Measurements from ENCODE around the gene SYCP3.
"Not testable (repeated sequence)": the region's sequence is repeated elsewhere in the genome, so short reads cannot be mapped to it uniquely, and the experiment has no call there.

The SYCP3 gene

DNA sequence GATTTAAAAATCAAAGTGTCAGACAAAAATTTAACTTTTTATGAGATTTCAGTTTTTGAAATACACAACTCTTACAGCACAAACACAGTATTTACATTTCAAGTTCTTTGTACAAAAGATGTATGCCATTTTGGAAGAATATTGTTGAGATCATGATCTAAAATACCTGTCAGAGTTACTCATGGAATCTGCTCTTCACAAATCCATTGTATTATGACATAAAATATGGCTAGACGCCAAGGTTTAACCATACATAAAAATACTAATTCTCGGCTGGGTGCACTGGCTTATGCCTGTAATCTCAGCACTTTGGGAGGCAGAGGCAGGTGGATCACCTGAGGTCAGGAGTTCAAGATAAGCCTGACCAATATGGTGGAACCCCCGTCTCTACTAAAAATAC lies 6.2 kb upstream of the SYCP3 start:
- Histone ChIP-seq H3K36me3 (ENCODE audit: control insufficient read depth in 2 of 2, insufficient read depth in 2 of 2, low read length in 2 of 2) (peaks cover 64 to 65% of the 10 kb centered on the region in 2 donors), H3K27ac (ENCODE audit: low read depth in 2 of 2, low read length in 2 of 2) (no peak overlapping the region), H3K4me3 (ENCODE audit: low read length in 2 of 2) (no peak overlapping the region), H3K27me3 (ENCODE audit: control insufficient read depth in 2 of 2, insufficient read depth in 2 of 2, low read length in 2 of 2) (no peaks in the 10 kb centered on the region), H3K4me1 (ENCODE audit: control insufficient read depth in 2 of 2, insufficient read depth in 2 of 2, low read length in 2 of 2) (no peaks in the 10 kb centered on the region), H3K9me3 (ENCODE audit: control insufficient read depth in 2 of 2, low read length in 2 of 2) (no peaks in the 10 kb centered on the region), H3K9ac (ENCODE audit: low read depth in 1 of 2, low read length in 2 of 2) (no peak overlapping the region)

DNA sequence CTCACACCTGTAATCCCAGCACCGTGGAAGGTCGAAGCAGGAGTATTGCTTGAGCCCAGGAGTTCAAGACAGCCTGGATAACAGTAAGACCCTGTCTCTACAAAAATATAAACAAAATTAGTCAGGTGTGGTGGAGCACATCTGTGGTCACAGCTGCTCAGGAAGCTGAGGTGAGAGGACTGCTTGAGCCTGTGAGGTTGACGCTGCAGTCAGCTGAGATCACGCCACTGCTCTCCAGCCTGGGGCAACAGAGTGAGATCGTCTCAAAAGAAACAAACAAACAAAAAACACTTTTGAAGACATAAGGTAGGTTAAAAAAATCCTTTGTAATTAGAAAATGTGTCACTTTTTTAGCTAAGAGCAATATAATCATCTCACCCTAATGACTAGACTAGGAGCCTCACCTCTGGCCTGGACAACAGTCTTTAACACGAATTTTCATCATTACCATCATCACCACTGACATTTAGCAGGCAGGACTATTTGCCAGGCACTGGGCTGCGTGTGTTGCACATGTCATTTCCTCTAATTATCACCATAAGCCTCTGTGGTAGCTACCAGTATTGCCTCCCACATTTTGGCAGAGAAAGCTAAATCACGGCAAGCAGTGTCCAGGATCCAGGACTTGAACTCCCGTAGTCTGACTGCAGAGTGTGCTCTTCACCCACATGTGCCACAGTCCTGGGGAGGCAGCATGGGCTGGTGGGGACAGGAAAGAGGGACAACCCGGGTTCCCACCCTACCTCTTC lies 4.6 kb upstream of the SYCP3 start:
- no peaks in the 10 kb centered on the region for H3K9me3 ChIP-seq (ENCODE audit: control insufficient read depth in 2 of 2, low read length in 2 of 2)
- no peaks in the 10 kb centered on the region for H3K27me3 ChIP-seq (ENCODE audit: control insufficient read depth in 2 of 2, insufficient read depth in 2 of 2, low read length in 2 of 2)
- peaks cover 55 to 59% of the 10 kb centered on the region in 2 donors for H3K36me3 ChIP-seq (ENCODE audit: control insufficient read depth in 2 of 2, insufficient read depth in 2 of 2, low read length in 2 of 2)
- peak overlapping the region in 1 of 2 donors; percentile 36 for H3K9ac ChIP-seq (ENCODE audit: low read depth in 1 of 2, low read length in 2 of 2)
- no peaks in the 10 kb centered on the region for H3K4me1 ChIP-seq (ENCODE audit: control insufficient read depth in 2 of 2, insufficient read depth in 2 of 2, low read length in 2 of 2)
- H3K4me3 ChIP-seq (ENCODE audit: low read length in 2 of 2): no peak overlapping the region
- peak overlapping the region; percentile 28 to 49 for H3K27ac ChIP-seq (ENCODE audit: low read depth in 2 of 2, low read length in 2 of 2)

DNA sequence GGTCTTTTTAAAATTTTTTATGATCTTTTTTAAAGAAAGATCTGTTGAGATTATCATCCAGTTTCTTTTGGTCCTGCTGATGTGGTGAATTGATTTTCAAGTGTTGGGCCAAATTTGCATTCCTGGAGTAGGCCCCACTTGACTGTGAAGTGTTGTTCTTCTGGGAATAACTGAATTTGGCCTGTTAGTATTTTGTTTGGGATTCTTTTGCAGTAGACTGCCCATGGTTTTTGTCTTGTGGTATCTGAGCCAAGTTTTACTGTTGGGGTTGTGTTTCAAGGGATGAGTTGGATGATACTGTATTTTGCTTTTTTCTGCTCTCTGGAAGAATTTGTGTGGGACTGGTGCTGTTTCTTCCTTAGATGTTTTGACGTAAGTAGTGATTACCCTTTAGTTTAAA lies 4.0 kb upstream of the SYCP3 start:
- H3K36me3 ChIP-seq (ENCODE audit: control insufficient read depth in 2 of 2, insufficient read depth in 2 of 2, low read length in 2 of 2): peaks cover 50 to 59% of the 10 kb centered on the region in 2 donors
- no peak overlapping the region for H3K4me3 ChIP-seq (ENCODE audit: low read length in 2 of 2)
- H3K9me3 ChIP-seq (ENCODE audit: control insufficient read depth in 2 of 2, low read length in 2 of 2): no peaks in the 10 kb centered on the region
- no peak overlapping the region for H3K9ac ChIP-seq (ENCODE audit: low read depth in 1 of 2, low read length in 2 of 2)
- no peaks in the 10 kb centered on the region for H3K27me3 ChIP-seq (ENCODE audit: control insufficient read depth in 2 of 2, insufficient read depth in 2 of 2, low read length in 2 of 2)
- peak overlapping the region in 1 of 2 donors; percentile 27 for H3K27ac ChIP-seq (ENCODE audit: low read depth in 2 of 2, low read length in 2 of 2)
- H3K4me1 ChIP-seq (ENCODE audit: control insufficient read depth in 2 of 2, insufficient read depth in 2 of 2, low read length in 2 of 2): no peaks in the 10 kb centered on the region

DNA sequence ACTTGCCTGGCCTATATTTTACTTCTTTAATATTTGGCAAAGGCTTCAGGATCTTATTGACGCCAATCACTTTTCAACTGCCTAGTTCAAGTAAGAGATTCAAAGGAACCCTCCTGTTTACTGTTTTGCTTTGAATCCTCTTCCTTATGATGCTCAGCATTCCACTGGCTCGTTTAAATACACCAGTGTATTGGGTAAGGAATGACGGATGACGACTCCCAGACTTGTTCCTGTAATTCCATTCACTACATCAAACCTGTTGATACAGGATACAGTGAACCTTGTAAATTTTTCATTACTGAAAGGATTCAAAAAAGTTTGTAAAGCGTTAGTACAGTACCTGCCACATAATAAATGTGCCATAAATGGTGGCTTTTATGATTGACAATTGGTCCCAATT lies 1.7 kb upstream of the SYCP3 start:
- H3K9me3 ChIP-seq (ENCODE audit: control insufficient read depth in 2 of 2, low read length in 2 of 2): no peaks in the 10 kb centered on the region

DNA sequence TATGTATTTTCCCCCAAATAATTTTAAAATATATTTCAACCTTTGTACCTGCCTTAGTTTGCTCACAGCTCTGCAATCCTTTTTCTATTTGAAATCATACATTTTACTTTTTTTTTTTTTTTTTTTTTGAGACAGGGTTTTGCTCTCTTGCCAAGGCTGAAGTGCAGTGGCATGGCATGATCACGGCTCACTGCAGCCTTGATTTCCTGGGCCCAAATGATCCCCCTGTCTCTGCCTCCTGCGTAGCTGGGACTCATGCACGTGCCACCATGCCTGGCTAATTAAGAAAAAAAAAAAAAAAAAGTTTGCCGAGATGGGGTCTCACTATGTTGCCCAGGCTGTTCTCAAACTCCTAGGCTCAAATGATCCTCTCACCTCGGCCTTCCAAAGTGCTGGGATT lies 1.3 kb upstream of the SYCP3 start:
- Histone ChIP-seq H3K36me3 (ENCODE audit: control insufficient read depth in 2 of 2, insufficient read depth in 2 of 2, low read length in 2 of 2) (peaks cover 45 to 49% of the 10 kb centered on the region in 2 donors), H3K27me3 (ENCODE audit: control insufficient read depth in 2 of 2, insufficient read depth in 2 of 2, low read length in 2 of 2) (no peaks in the 10 kb centered on the region), H3K4me3 (ENCODE audit: low read length in 2 of 2) (no peak overlapping the region), H3K27ac (ENCODE audit: low read depth in 2 of 2, low read length in 2 of 2) (no peak overlapping the region), H3K9ac (ENCODE audit: low read depth in 1 of 2, low read length in 2 of 2) (no peak overlapping the region), H3K9me3 (ENCODE audit: control insufficient read depth in 2 of 2, low read length in 2 of 2) (no peaks in the 10 kb centered on the region), H3K4me1 (ENCODE audit: control insufficient read depth in 2 of 2, insufficient read depth in 2 of 2, low read length in 2 of 2) (no peaks in the 10 kb centered on the region)

More for the DNA sequence above, 1.7 kb upstream of the SYCP3 start:
- no peaks in the 10 kb centered on the region for H3K4me1 ChIP-seq (ENCODE audit: control insufficient read depth in 2 of 2, insufficient read depth in 2 of 2, low read length in 2 of 2)
- H3K9ac ChIP-seq (ENCODE audit: low read depth in 1 of 2, low read length in 2 of 2): no peak overlapping the region
- H3K36me3 ChIP-seq (ENCODE audit: control insufficient read depth in 2 of 2, insufficient read depth in 2 of 2, low read length in 2 of 2): peaks cover 45 to 49% of the 10 kb centered on the region in 2 donors
- H3K27ac ChIP-seq (ENCODE audit: low read depth in 2 of 2, low read length in 2 of 2): no peak overlapping the region
- no peaks in the 10 kb centered on the region for H3K27me3 ChIP-seq (ENCODE audit: control insufficient read depth in 2 of 2, insufficient read depth in 2 of 2, low read length in 2 of 2)
- no peak overlapping the region for H3K4me3 ChIP-seq (ENCODE audit: low read length in 2 of 2)

DNA sequence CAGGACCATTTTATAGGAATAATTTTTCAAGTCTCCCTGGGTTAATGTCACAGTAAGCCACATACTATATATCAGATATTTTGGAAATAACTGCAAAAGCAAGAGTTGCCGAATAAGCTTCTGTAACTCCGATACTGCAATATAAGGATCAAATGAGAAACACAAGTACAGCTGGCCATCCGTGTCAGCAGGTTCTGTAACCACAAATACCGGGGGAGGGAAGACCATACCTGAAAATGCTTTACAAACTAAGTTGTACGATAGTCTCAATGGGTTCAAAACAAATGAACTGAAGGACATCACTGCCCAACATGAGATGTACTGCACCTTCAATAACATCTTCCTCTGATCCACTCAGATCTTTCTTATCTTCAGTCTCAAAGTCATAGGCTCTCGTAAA lies 1.8 kb downstream of the SYCP3 start:
- H3K27me3 ChIP-seq (ENCODE audit: control insufficient read depth in 2 of 2, insufficient read depth in 2 of 2, low read length in 2 of 2): no peaks in the 10 kb centered on the region
- no peak overlapping the region for H3K4me3 ChIP-seq (ENCODE audit: low read length in 2 of 2)
- no peak overlapping the region for H3K9ac ChIP-seq (ENCODE audit: low read depth in 1 of 2, low read length in 2 of 2)
- no peaks in the 10 kb centered on the region for H3K4me1 ChIP-seq (ENCODE audit: control insufficient read depth in 2 of 2, insufficient read depth in 2 of 2, low read length in 2 of 2)
- H3K9me3 ChIP-seq (ENCODE audit: control insufficient read depth in 2 of 2, low read length in 2 of 2): no peaks in the 10 kb centered on the region
- no peak overlapping the region for H3K27ac ChIP-seq (ENCODE audit: low read depth in 2 of 2, low read length in 2 of 2)
- H3K36me3 ChIP-seq (ENCODE audit: control insufficient read depth in 2 of 2, insufficient read depth in 2 of 2, low read length in 2 of 2): peaks cover 20 to 31% of the 10 kb centered on the region in 2 donors

DNA sequence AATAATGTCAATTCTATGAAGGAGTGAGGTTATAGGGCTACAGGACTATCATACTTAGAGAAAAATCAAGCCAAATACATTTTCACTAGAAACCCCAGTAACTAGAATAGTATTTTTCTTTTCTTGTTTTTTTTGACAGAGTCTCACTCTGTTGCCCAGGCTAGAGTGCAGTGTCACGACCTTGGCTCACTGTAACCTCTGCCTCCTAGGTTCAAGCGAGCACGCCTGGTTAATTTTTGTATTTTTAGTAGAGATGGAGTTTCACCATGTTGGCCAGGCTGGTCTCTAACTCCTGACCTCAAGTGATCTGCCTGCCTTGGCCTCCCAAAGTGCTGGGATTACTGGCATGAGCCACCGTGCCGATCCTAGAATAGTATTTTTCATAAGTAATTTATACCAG lies 4.8 kb downstream of the SYCP3 start:
- H3K4me3 ChIP-seq (ENCODE audit: low read length in 2 of 2); H3K9ac ChIP-seq (ENCODE audit: low read depth in 1 of 2, low read length in 2 of 2); H3K9me3 ChIP-seq (ENCODE audit: control insufficient read depth in 2 of 2, low read length in 2 of 2); H3K27me3 ChIP-seq (ENCODE audit: control insufficient read depth in 2 of 2, insufficient read depth in 2 of 2, low read length in 2 of 2); H3K4me1 ChIP-seq (ENCODE audit: control insufficient read depth in 2 of 2, insufficient read depth in 2 of 2, low read length in 2 of 2); H3K27ac ChIP-seq (ENCODE audit: low read depth in 2 of 2, low read length in 2 of 2): not testable (repeated sequence)
- H3K36me3 ChIP-seq (ENCODE audit: control insufficient read depth in 2 of 2, insufficient read depth in 2 of 2, low read length in 2 of 2): peaks cover 22 to 25% of the 10 kb centered on the region in 2 donors

DNA sequence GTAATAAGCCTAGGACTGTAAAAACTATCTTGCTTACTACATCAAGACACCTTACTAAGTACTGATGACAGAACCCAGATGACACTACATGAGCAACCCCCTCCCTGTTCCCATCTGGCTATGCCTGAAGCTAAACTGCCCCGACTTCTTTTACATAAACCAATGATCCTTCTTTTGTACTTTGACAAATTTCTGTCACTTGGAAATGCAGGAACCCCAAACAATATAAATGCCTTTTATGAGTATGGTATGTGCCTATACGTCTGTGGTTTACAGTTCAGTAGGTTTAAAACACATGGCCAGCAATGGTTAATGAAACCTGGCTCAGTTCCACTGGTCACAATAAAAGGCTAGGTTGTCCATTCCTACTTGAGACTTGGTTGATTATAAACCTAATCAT lies 6.1 kb downstream of the SYCP3 start:
- no peaks in the 10 kb centered on the region for H3K9me3 ChIP-seq (ENCODE audit: control insufficient read depth in 2 of 2, low read length in 2 of 2)
- no peak overlapping the region for H3K27ac ChIP-seq (ENCODE audit: low read depth in 2 of 2, low read length in 2 of 2)
- H3K9ac ChIP-seq (ENCODE audit: low read depth in 1 of 2, low read length in 2 of 2): no peak overlapping the region
- no peaks in the 10 kb centered on the region for H3K27me3 ChIP-seq (ENCODE audit: control insufficient read depth in 2 of 2, insufficient read depth in 2 of 2, low read length in 2 of 2)
- no peak overlapping the region for H3K4me3 ChIP-seq (ENCODE audit: low read length in 2 of 2)
- peaks cover 14 to 25% of the 10 kb centered on the region in 2 donors for H3K36me3 ChIP-seq (ENCODE audit: control insufficient read depth in 2 of 2, insufficient read depth in 2 of 2, low read length in 2 of 2)
- H3K4me1 ChIP-seq (ENCODE audit: control insufficient read depth in 2 of 2, insufficient read depth in 2 of 2, low read length in 2 of 2): no peaks in the 10 kb centered on the region

DNA sequence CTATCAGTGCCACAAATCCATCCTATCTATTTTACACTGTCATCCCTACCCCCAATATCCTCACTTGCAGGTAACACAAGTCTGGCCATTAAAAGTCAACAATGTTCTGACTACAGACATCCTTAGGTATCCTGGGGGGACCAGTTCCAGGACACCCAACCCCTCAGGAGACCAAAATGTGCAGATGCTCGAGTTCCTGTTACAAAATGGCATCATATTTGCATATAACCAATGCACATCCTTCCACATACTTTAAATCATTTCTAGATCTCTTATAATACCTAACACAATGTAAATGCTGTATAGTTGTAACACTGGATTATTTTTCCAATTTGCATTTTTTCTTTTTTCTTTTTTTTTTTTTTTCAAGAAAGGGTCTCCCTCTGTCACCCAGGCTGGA lies 6.9 kb downstream of the SYCP3 start:
- H3K27me3 ChIP-seq (ENCODE audit: control insufficient read depth in 2 of 2, insufficient read depth in 2 of 2, low read length in 2 of 2): no peaks in the 10 kb centered on the region
- no peaks in the 10 kb centered on the region for H3K4me1 ChIP-seq (ENCODE audit: control insufficient read depth in 2 of 2, insufficient read depth in 2 of 2, low read length in 2 of 2)
- no peak overlapping the region for H3K27ac ChIP-seq (ENCODE audit: low read depth in 2 of 2, low read length in 2 of 2)
- H3K36me3 ChIP-seq (ENCODE audit: control insufficient read depth in 2 of 2, insufficient read depth in 2 of 2, low read length in 2 of 2): peaks cover 8 to 20% of the 10 kb centered on the region in 2 donors
- no peak overlapping the region for H3K9ac ChIP-seq (ENCODE audit: low read depth in 1 of 2, low read length in 2 of 2)
- H3K9me3 ChIP-seq (ENCODE audit: control insufficient read depth in 2 of 2, low read length in 2 of 2): no peaks in the 10 kb centered on the region
- no peak overlapping the region for H3K4me3 ChIP-seq (ENCODE audit: low read length in 2 of 2)

DNA sequence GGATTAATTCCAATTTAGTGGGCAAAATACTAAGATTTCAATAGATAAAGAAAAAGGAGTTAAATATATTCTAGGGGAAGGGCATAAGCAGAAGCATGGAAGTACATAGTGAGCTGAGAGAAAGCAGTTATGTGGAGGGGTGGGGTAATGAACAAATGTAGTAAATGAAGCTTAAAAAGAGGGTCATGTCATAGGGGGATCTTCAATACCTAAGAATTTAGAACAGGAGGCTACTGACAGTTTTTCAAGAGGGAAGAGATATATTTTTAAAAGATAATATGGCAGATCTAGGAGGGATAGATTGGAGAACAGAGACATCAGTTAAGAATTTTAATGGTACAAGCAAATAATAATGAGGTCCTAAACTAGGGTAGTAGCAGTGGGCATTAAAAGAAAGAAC lies 9.4 kb downstream of the SYCP3 start:
- Histone ChIP-seq H3K4me3 (ENCODE audit: low read length in 2 of 2) (no peak overlapping the region), H3K27me3 (ENCODE audit: control insufficient read depth in 2 of 2, insufficient read depth in 2 of 2, low read length in 2 of 2) (no peaks in the 10 kb centered on the region), H3K4me1 (ENCODE audit: control insufficient read depth in 2 of 2, insufficient read depth in 2 of 2, low read length in 2 of 2) (no peaks in the 10 kb centered on the region), H3K9ac (ENCODE audit: low read depth in 1 of 2, low read length in 2 of 2) (no peak overlapping the region), H3K27ac (ENCODE audit: low read depth in 2 of 2, low read length in 2 of 2) (no peak overlapping the region), H3K9me3 (ENCODE audit: control insufficient read depth in 2 of 2, low read length in 2 of 2) (no peaks in the 10 kb centered on the region), H3K36me3 (ENCODE audit: control insufficient read depth in 2 of 2, insufficient read depth in 2 of 2, low read length in 2 of 2) (peaks cover 27 to 35% of the 10 kb centered on the region in 2 donors)

Data from mucosa of rectum (tissue), 2 donors.